Ovary (tissue), 9 donors: Measurements from ENCODE around the gene BABAM2. TPM values are rescaled to one million over a fixed set of nuclear protein-coding genes. Genes with fewer than 3 reads are reported as not detected.
A peak's percentile ranks its signal among the peaks of the same experiment; 100 is the strongest.

ENCODE experiments used
- DNase-seq, 5 donors: peaks; one replicate each; pipeline ENCODE4 v3.0.0-alpha.2; 2019 to 2020
- H3K27ac ChIP-seq, 2 donors: fragments of 200-600 bp; one replicate each; pipeline versions ENCODE4 v1.5.1 to v1.8.0; 2019 to 2022
- H3K27me3 ChIP-seq: fragments of 200-600 bp; one replicate; pipeline ENCODE4 v1.8.0; 2022
- H3K36me3 ChIP-seq: fragments of 200-600 bp; sonication (generic); one replicate; pipeline ENCODE4 v1.5.1; 2019
- H3K4me1 ChIP-seq: one replicate; pipeline ENCODE4 v1.8.1; 2013; ENCODE audit warnings: mild to moderate bottlenecking, moderate library complexity; ENCODE audit not compliant: insufficient read depth
- H3K4me3 ChIP-seq: fragments of 200-600 bp; sonication (generic); one replicate; pipeline ENCODE4 v1.5.1; 2017
- H3K9me3 ChIP-seq, 2 donors: fragments of 200-600 bp in 1 of 2; sonication (generic) in 1 of 2; one replicate each; pipeline versions ENCODE4 v1.5.1 to v1.8.1; 2013 to 2019; ENCODE audit warnings: mild to moderate bottlenecking in 1 of 2, moderate library complexity in 1 of 2
- EP300 ChIP-seq: sonication (generic); formaldehyde crosslinking; IDR thresholded peaks from one replicate; pipeline ENCODE4 v1.6.1; 2017; ENCODE audit warnings: antibody characterized with exemption
- POLR2A ChIP-seq: fragments of 450-650 bp; IDR thresholded peaks from one replicate; pipeline ENCODE4 v1.6.1; 2017; ENCODE audit warnings: antibody characterized with exemption, mild to moderate bottlenecking, moderate library complexity
- WGBS, 3 donors: extraction: QIAGEN DNeasy Blood & Tissue Kit in 1 of 3; methylation state at CpG; one replicate each; pipeline versions ENCODE4 v1.1.5 to v1.1.7; 2013 to 2017; 5-methylcytosine and 5-hydroxymethylcytosine counted together
- intact Hi-C, 4 donors: fragments of 100-400 bp; cut with DNase I; formaldehyde crosslinking; loops; one replicate each; pipeline versions ENCODE4 v1.11.0 to v1.15.1; 2022 to 2023
- polyA plus RNA-seq, 2 donors: library from polyadenylated mRNA; stranded (reverse); fragments of 200-250 nt in 1 of 2; fragments of 350-450 nt in 1 of 2; fragmentation: Illumina TruSeq in 1 of 2; extraction: RNeasy Lipid Tissue Mini Kit (QIAGEN cat#74804) in 1 of 2; gene quantifications; one replicate each; pipeline ENCODE4 v1.2.3, GENCODE V29; 2013 to 2014
- total RNA-seq, 7 donors: library from RNA; depleted of rRNA in 2 of 7; stranded (reverse); fragments of >200 nt in 2 of 7; fragmentation: NEBNext Ultra II Directional in 3 of 7; extraction: Animal tissue kit (Norgen Biotek cat#: 25700) in 3 of 7; gene quantifications; one replicate each; pipeline versions ENCODE4 v1.1.0 to v1.2.4, GENCODE V29; 2016 to 2023
- TF ChIP-seq, protein P1 (sequence below), 3 donors: fragments of 450-650 bp in 2 of 3; fragments of 200-600 bp in 1 of 3; IDR thresholded peaks; one replicate each; pipeline versions ENCODE4 v1.5.1 to v1.8.0; 2016 to 2022; ENCODE audit warnings: antibody characterized with exemption in 3 of 3, mild to moderate bottlenecking in 1 of 3
- donor health status: DM: no; HTN: no; CAD: no; lungs with moderate emphysema.
- donor health status: DM: no; HTN: no; CAD: no.
- donor health status: Bipolar disorder and iron deficiency.
- donor health status: DM: yes; HTN: yes; CAD: no.
- donor health status: DM: no; HTN: no; CAD: no.
- donor health status: DM: yes; HTN: yes; CAD: no.

Gene BABAM2
- total and polyA plus RNA-seq, 9 donors, result 22.0 to 96.7 (median 46.8) TPM

DNA sequence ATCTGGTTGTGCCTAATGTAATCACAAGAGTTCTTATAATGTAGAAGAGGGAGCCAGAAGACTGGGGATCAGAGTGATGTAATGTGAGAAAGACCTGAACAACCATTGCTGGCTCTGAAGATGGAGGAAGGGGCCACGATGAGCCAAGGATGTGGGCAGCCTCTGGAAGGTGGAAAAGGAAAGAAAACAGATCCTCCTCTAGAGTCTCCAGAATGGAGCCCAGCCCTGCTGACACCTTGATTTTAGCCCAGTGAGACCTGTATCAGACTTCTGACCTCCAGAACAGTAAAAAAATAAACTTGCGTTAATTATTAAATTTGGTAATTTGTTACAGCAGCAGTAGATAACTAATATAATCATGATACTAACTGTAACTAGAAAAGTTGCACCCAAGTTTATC lies 3.4 kb upstream of the BABAM2 start:
- no peak overlapping the region for H3K27ac ChIP-seq

DNA sequence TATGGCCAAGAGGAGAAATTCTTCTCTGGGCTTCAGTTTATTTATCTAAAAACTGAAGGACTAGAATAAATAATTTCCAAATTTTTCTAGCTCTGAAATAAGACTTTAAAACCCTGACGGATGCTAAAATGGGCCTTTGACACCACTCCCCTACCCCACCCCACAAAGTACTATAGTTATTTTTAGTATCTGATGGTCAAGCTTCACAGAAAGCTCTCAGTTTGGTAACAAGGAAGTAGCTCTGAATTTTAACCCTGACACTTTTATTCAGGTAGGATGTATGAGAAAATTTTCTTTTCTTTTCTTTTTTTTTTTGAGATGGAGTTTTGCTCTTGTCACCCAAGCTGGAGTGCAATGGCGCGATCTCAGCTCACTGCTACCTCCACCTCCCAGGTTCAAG lies 2.7 kb upstream of the BABAM2 start:
- Histone ChIP-seq H3K36me3 (no peaks in the 10 kb centered on the region), H3K4me3 (no peak overlapping the region), H3K4me1 (peaks cover 3% of the 10 kb centered on the region), H3K9me3 (no peaks in the 10 kb centered on the region), H3K27ac (peak overlapping the region in 1 of 2 donors; percentile 97), H3K27me3 (peaks cover 3% of the 10 kb centered on the region)
- TF ChIP-seq POLR2A (no peak), EP300 (no peak)
- TF ChIP-seq, protein P1, sequence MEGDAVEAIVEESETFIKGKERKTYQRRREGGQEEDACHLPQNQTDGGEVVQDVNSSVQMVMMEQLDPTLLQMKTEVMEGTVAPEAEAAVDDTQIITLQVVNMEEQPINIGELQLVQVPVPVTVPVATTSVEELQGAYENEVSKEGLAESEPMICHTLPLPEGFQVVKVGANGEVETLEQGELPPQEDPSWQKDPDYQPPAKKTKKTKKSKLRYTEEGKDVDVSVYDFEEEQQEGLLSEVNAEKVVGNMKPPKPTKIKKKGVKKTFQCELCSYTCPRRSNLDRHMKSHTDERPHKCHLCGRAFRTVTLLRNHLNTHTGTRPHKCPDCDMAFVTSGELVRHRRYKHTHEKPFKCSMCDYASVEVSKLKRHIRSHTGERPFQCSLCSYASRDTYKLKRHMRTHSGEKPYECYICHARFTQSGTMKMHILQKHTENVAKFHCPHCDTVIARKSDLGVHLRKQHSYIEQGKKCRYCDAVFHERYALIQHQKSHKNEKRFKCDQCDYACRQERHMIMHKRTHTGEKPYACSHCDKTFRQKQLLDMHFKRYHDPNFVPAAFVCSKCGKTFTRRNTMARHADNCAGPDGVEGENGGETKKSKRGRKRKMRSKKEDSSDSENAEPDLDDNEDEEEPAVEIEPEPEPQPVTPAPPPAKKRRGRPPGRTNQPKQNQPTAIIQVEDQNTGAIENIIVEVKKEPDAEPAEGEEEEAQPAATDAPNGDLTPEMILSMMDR (IDR thresholded peaks at IDR 0.05), result no peak
- WGBS, 3 donors, result 79 to 81% (median 81%) methylated on average over 3 of the region's 3 CpGs
- intact Hi-C loops, result loop anchor here in 1 of 4 donors (10.0 kb wide), 1 partner anchor 173 kb away; no protein-coding TSS in a partner anchor
- no peak for DNase-seq

More for the DNA sequence above, 3.4 kb upstream of the BABAM2 start:
- Histone ChIP-seq H3K36me3 (no peaks in the 10 kb centered on the region), H3K9me3 (no peaks in the 10 kb centered on the region), H3K27me3 (no peaks in the 10 kb centered on the region), H3K4me3 (no peak overlapping the region), H3K4me1 (peaks cover 3% of the 10 kb centered on the region)
- intact Hi-C loops, result loop anchor here in 1 of 4 donors (10.0 kb wide), 1 partner anchor 172 kb away; no protein-coding TSS in a partner anchor
- WGBS, 3 donors, result 52 to 90% (median 83%) methylated on average over 2 of the region's 2 CpGs
- TF ChIP-seq POLR2A (no peak), EP300 (no peak)
- TF ChIP-seq, protein P1 (IDR thresholded peaks at IDR 0.05), result no peak
- no peak for DNase-seq

DNA sequence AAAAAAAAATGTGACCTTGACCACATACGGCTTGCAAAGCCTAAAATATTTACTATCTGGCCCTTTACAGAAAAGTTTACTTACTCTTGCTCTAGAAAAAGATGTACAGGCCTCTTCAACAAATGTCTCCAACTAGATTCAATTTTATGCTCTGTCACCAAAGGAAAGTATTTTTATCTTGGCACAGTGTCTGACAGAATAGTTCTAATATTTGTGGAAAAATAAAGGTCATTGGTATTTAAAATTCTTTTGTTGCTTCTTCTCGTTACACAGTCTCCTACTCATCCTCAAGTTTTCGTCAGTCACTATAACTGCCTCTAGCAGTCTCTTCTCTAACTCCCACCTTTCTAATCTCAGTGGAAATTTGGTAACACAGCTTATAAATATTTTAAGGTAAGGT lies 1.7 kb upstream of the BABAM2 start:
- H3K36me3 ChIP-seq, result no peaks in the 10 kb centered on the region
- H3K9me3 ChIP-seq, result no peaks in the 10 kb centered on the region
- no peak for DNase-seq
- H3K4me3 ChIP-seq, result no peak overlapping the region
- H3K27ac ChIP-seq, result peak overlapping the region in 1 of 2 donors; percentile 97
- H3K4me1 ChIP-seq, result peaks cover 3% of the 10 kb centered on the region
- WGBS, 3 donors, result 7 to 12% (median 8%) methylated on average over 3 of the region's 3 CpGs
- intact Hi-C loops, result loop anchor here in 1 of 4 donors (10.0 kb wide), 1 partner anchor 174 kb away; no protein-coding TSS in a partner anchor
- H3K27me3 ChIP-seq, result peaks cover 3% of the 10 kb centered on the region
- TF ChIP-seq EP300 (no peak), POLR2A (no peak)
- TF ChIP-seq, protein P1 (IDR thresholded peaks at IDR 0.05), result no peak

DNA sequence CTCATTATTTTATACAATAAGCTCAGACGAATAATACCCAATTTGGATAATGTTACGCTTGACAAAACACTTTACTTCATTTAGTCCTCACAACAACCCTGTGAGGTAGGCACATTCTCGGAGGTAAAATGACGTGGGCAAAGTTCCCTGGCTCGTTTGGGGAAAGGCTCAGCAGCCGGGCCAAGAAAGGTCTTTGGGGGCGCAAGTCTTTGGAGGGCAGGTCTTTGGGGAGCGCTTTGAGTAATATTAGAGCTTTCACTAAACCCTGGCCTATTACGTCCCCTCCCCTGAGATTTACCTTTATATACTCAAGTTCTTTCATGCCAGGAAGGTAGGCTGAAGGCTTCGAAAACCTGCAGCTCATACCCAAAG lies 769 bp upstream of the BABAM2 start:
- peaks cover 3% of the 10 kb centered on the region for H3K4me1 ChIP-seq
- TF ChIP-seq EP300, result no peak
- TF ChIP-seq, protein P1 (IDR thresholded peaks at IDR 0.05), result no peak
- no peak for TF ChIP-seq POLR2A
- H3K27ac ChIP-seq, result peak overlapping the region; percentile 76 to 97
- H3K36me3 ChIP-seq, result no peaks in the 10 kb centered on the region
- H3K27me3 ChIP-seq, result peaks cover 3% of the 10 kb centered on the region
- WGBS, 3 donors, result 7 to 17% (median 9%) methylated on average over 10 of the region's 10 CpGs
- no peaks in the 10 kb centered on the region for H3K9me3 ChIP-seq
- intact Hi-C loops, result loop anchor here (2.0 to 10.0 kb wide), 6 partner anchors 65 to 508 kb away; partner anchors contain the start of gene FOSL2 (in 2 of the 4)
- peak overlapping the region; percentile 87 for H3K4me3 ChIP-seq
- peak in 4 of 5 donors; percentile 29 to 56 (median 42) for DNase-seq
